ENCODE measurements around the gene TMEM30A.

The TMEM30A gene

GRCh38 chr6:75213732-75214131 lies 70.9 kb downstream of the TMEM30A start:
- H3K9me3 ChIP-seq (replicated peaks; ENCODE audit: insufficient read depth, low read length): no peaks in the 10 kb centered on the region
- H3K36me3 ChIP-seq (replicated peaks; ENCODE audit: insufficient read depth, low read length): no peaks in the 10 kb centered on the region
- H3K27me3 ChIP-seq (replicated peaks; ENCODE audit: insufficient read depth, low read length): no peaks in the 10 kb centered on the region
- no peak overlapping the region for H3K9ac ChIP-seq (ENCODE audit: low read length)
- H3K4me2 ChIP-seq (ENCODE audit: low read depth, low read length): no peak overlapping the region
- no peaks in the 10 kb centered on the region for H3F3A ChIP-seq (ENCODE audit: insufficient read depth, low read length)
- no peak overlapping the region for H3K4me3 ChIP-seq (ENCODE audit: low read length)
- no peak overlapping the region for H2AFZ ChIP-seq (ENCODE audit: low read length)
- TF ChIP-seq EZH2phosphoT487 (IDR thresholded peaks at IDR 0.05; ENCODE audit: low read length): no peak
- no peak for TF ChIP-seq CTCF (IDR thresholded peaks at IDR 0.05; ENCODE audit: low read length)
- TF ChIP-seq EZH2 (optimal IDR thresholded peaks at IDR 0.05; ENCODE audit: low read depth, low read length): no peak
- no peak overlapping the region for H3K27ac ChIP-seq (ENCODE audit: low read length)
- H3K4me1 ChIP-seq (ENCODE audit: low read length): no peaks in the 10 kb centered on the region
- DNase-seq: no peak
- no peaks in the 10 kb centered on the region for H4K20me1 ChIP-seq (ENCODE audit: insufficient read depth, low read length)
- no peaks in the 10 kb centered on the region for H3K79me2 ChIP-seq (ENCODE audit: low read length)
- no peaks in the 10 kb centered on the region for H3K9me2 ChIP-seq (replicated peaks; ENCODE audit: insufficient read depth, low read length)

GRCh38 chr6:75213112-75213511 lies 71.5 kb downstream of the TMEM30A start:
- Histone ChIP-seq H3K9ac (ENCODE audit: low read length) (no peak overlapping the region), H3K27me3 (replicated peaks; ENCODE audit: insufficient read depth, low read length) (no peaks in the 10 kb centered on the region), H3K4me3 (ENCODE audit: low read length) (no peak overlapping the region), H3K27ac (ENCODE audit: low read length) (no peak overlapping the region), H3K4me2 (ENCODE audit: low read depth, low read length) (no peak overlapping the region), H3K9me2 (replicated peaks; ENCODE audit: insufficient read depth, low read length) (no peaks in the 10 kb centered on the region), H2AFZ (ENCODE audit: low read length) (no peak overlapping the region), H3K9me3 (replicated peaks; ENCODE audit: insufficient read depth, low read length) (no peaks in the 10 kb centered on the region), H3F3A (ENCODE audit: insufficient read depth, low read length) (no peaks in the 10 kb centered on the region), H3K4me1 (ENCODE audit: low read length) (no peaks in the 10 kb centered on the region; the same call in 1 of the 2 replicates), H3K36me3 (replicated peaks; ENCODE audit: insufficient read depth, low read length) (no peaks in the 10 kb centered on the region), H3K79me2 (ENCODE audit: low read length) (no peaks in the 10 kb centered on the region), H4K20me1 (ENCODE audit: insufficient read depth, low read length) (no peaks in the 10 kb centered on the region)
- TF ChIP-seq EZH2phosphoT487 (IDR thresholded peaks at IDR 0.05; ENCODE audit: low read length) (no peak), CTCF (IDR thresholded peaks at IDR 0.05; ENCODE audit: low read length) (no peak), EZH2 (optimal IDR thresholded peaks at IDR 0.05; ENCODE audit: low read depth, low read length) (no peak)
- DNase-seq: no peak

GRCh38 chr6:75211920-75212590 lies 72.5 kb downstream of the TMEM30A start:
- no peak overlapping the region for H3K27ac ChIP-seq (ENCODE audit: low read length)
- no peaks in the 10 kb centered on the region for H3F3A ChIP-seq (ENCODE audit: insufficient read depth, low read length)

More at GRCh38 chr6:75211920-75212590, 72.5 kb downstream of the TMEM30A start:
- Histone ChIP-seq H3K4me2 (ENCODE audit: low read depth, low read length) (no peak overlapping the region), H3K4me3 (ENCODE audit: low read length) (no peak overlapping the region), H3K27me3 (replicated peaks; ENCODE audit: insufficient read depth, low read length) (peaks cover 4% of the 10 kb centered on the region; the same call in 1 of the 2 replicates), H3K9me2 (replicated peaks; ENCODE audit: insufficient read depth, low read length) (no peaks in the 10 kb centered on the region), H3K4me1 (ENCODE audit: low read length) (no peaks in the 10 kb centered on the region; the same call in 1 of the 2 replicates), H3K79me2 (ENCODE audit: low read length) (no peaks in the 10 kb centered on the region), H2AFZ (ENCODE audit: low read length) (no peak overlapping the region), H3K9ac (ENCODE audit: low read length) (no peak overlapping the region), H3K36me3 (replicated peaks; ENCODE audit: insufficient read depth, low read length) (no peaks in the 10 kb centered on the region), H3K9me3 (replicated peaks; ENCODE audit: insufficient read depth, low read length) (no peaks in the 10 kb centered on the region), H4K20me1 (ENCODE audit: insufficient read depth, low read length) (no peaks in the 10 kb centered on the region)
- DNase-seq: no peak
- TF ChIP-seq CTCF (IDR thresholded peaks at IDR 0.05; ENCODE audit: low read length): no peak
- TF ChIP-seq EZH2phosphoT487 (IDR thresholded peaks at IDR 0.05; ENCODE audit: low read length): no peak

Data from MM.1S (cell line).